Fibroblast of skin of left quadriceps (primary cell): ENCODE measurements around the gene CPNE7.

ENCODE experiments used
- DNase-seq, 2 experiments: peaks; one replicate each; pipeline ENCODE4 v3.0.0-alpha.2; 2013; ENCODE audit warnings: low read depth in 2 of 2

CPNE7 gene

DNA sequence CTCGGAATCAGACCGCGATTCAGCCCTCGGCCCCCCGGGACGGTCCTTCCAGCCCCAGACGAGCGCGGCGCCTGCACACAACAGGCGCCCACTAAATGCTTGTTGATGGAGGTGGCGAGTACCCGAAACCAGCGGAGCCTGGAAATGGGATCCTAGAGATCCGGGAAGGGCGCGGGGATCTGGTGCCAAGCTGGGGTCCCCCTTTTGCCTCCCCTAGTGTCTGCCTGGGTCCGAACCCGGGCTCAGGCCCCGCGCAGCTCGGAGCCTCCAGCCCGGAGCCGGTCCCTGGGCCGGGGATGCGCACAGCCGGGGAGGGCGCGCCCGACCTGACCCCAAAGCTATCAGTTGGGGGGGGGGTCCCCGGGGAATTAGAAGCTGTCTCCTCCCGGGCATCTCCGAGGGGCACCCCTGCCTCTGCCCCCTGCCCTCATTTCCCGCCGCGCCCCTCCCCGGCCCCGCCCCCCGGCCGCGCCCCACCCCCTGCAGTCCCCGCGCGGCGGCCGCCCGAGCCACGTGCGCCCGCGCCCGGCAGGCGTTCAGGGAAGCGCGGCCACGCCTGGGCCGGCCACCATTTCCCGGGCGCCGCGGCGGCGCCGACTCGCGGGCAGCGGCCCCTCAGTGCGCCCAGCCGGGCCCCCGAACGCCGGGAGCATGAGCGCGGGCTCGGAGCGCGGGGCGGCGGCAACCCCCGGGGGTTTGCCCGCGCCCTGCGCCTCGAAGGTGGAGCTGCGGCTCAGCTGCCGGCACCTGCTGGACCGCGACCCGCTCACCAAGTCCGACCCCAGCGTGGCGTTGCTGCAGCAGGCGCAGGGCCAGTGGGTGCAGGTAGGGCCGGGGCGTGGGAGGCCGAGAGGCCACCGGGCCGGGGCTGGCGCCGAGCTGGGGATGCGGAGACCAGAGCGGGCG, at the start of gene CPNE7:
Gene CPNE7 (plus strand): TSS at position 512 of the 906 bp plus-strand sequence. CDS start 140 bp downstream, at position 652.
- DNase-seq: no peak

GRCh38 chr16:89529097-89529496, 46.5 kb upstream of the CPNE7 start:
- no peak for DNase-seq

- no peak for DNase-seq
These were observed 44.9 kb upstream of the CPNE7 start for GRCh38 chr16:89530401-89531381.

DNA sequence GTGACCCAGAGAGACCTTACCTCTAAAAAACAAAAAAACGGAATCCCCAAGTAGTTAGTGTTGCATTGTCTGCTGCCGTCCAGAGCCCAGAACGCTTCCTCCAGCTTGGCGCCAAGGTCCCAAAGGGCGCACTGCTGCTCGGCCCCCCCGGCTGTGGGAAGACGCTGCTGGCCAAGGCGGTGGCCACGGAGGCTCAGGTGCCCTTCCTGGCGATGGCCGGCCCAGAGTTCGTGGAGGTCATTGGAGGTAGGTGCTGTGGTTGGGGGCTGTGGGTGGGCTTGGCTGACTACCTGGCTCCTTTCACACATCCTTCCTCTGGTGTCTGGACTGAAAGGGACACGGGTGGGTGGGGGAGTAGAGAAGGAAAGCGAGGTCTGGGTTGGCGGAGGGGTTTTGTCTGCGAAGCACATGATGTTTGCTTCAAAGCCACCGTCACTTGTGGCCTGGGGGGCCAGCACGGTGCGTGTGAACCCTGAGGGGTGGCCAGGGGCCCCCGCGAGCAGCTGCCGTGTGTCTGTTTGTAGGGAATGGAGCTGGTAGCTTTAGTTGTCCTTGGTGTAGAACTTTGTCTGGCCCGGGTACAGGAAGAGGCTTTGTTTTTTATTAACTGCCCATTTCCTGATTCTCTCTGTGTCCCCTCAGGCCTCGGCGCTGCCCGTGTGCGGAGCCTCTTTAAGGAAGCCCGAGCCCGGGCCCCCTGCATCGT, 43.6 kb upstream of the CPNE7 start:
- DNase-seq: no peak

GRCh38 chr16:89534252-89534756, 41.3 kb upstream of the CPNE7 start:
- no peak for DNase-seq

DNA sequence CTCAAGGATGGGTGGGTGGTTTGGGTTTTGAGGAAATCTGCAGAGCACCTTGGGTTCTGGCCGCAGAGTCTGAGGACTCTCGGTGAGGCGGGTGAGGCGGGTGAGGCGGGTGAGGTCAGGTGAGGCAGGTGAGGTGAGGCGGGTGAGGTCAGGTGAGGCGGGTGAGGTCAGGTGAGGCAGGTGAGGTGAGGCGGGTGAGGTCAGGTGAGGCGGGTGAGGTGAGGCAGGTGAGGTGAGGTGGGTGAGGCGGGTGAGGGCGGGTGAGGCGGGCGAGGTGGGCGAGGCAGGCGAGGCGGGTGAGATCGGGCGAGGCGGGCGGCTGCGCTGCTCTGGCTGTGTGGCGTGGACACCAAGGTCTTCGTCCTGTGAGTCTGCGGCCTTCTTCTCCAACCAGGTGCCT, 39.2 kb upstream of the CPNE7 start:
- no peak for DNase-seq

GRCh38 chr16:89536886-89537548, 38.5 kb upstream of the CPNE7 start:
- DNase-seq: no peak

GRCh38 chr16:89537549-89537925, 38.0 kb upstream of the CPNE7 start:
- no peak for DNase-seq

- no peak for DNase-seq
These were observed 37.3 kb upstream of the CPNE7 start for GRCh38 chr16:89538286-89538685.

- no peak for DNase-seq
These were observed 35.0 kb upstream of the CPNE7 start for GRCh38 chr16:89540557-89540956.

DNA sequence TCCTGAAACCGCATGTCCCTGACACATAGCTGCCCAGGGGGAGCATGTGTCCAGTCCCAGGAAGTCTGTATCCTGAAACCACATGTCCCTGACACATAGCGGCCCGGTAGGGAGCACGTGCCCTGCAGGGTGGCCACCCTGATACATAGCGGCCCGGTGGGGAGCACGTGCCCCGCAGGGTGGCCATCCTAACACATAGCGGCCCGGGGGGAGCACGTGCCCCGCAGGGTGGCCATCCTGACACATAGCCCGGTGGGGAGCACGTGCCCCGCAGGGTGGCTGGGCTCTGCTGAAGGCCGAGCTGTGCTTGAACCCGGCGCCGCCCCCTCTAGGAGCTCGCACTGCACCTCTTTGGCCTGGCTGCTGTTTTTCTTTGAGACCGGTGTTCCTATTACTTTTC, 33.8 kb upstream of the CPNE7 start:
- no peak for DNase-seq

DNA sequence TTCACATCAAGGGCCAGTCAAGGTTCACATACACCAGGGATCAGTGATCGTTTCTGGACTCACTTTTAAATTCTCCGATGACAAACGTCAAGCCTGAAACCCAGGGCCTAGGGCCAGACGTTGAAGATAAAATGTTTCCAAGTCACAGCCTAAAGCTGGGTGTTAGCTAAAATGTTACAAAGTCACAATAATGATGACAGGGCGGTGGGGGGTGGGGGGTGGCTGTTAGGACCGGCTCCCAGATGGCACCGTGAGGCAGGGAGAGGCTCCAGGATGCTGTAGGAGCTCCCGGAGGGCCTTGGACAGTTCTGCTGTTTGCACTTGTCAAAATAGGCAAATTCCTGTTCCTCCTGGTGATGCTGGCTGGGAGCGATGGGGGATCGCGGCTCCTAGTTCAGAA, 31.4 kb upstream of the CPNE7 start:
- no peak for DNase-seq

DNA sequence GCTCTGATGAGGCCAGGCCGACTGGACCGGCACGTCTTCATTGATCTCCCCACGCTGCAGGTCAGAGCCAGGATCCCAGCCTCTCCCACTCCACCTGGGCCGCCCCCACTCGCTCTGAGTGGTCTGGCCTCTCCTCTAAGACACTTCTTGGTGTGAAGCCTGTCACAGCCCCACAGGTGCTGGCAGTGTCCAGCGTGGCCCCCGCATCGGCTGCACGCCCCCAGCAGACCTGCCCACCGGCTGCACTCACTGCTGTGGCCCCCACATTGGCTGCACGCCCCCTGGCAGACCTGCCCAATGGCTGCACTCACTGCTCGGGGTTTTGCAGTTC, 30.9 kb upstream of the CPNE7 start:
- no peak for DNase-seq

DNA sequence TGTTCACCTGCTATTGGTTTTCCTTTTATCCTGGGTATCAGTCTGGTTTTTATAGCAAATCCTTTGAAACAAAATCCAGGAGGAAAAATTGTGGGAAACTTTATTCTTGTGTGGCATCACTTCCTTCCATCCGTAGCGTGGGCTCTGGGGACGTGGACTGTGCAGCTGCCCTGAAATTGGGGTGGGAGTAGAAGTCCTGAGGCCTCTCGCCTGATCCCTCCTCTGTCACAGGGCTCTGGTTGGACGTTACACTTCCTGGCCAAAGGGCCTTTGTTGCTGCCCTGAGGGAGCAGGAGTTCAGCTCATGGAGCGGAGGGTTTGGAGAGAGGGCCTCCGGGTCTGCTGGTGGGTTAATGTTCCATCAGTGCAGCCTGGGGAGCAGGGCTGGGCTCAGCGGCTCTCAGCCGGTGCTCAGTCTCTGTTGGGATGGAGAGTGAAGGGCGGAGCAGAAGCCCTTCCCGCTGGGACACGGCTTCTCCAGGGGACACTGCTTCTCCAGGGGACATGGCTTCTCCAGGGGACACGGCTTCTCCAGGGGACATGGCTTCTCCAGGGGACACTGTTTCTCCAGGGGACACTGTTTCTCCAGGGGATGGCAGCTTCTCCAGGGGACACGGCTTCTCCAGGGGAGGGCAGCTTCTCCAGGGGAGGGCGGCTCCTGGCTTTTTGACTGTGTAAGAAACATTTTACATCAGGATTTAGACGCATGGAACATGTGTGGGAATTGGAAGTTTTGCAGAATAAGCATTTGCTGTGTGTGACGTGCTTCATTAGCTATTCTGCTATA, 30.3 kb upstream of the CPNE7 start:
- no peak for DNase-seq

- no peak for DNase-seq
These were observed 29.6 kb upstream of the CPNE7 start for GRCh38 chr16:89545831-89546574.

- no peak for DNase-seq
These were observed 28.8 kb upstream of the CPNE7 start for GRCh38 chr16:89546781-89547180.

DNA sequence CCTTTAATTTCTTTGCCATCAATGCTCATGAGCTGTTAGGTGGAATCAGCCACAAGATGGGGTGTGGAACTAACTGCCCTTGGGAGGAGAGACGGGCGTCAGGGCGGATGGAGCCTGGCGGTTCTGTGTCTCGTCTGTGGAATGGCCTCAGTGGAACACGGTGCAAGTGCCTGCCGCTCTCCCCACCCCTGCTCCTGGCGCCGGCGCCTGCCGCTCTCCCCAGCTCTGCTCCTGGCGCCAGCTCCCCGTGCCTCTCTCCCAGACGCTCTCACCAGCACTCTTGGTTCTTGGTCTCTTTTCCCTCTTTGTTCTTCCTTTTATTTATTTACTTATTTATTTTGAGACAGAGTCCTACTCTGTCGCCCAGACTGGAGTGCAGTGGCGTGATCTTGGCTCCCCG, 28.3 kb upstream of the CPNE7 start:
- no peak for DNase-seq

- DNase-seq: no peak
These were observed 27.7 kb upstream of the CPNE7 start for GRCh38 chr16:89547860-89548259.

DNA sequence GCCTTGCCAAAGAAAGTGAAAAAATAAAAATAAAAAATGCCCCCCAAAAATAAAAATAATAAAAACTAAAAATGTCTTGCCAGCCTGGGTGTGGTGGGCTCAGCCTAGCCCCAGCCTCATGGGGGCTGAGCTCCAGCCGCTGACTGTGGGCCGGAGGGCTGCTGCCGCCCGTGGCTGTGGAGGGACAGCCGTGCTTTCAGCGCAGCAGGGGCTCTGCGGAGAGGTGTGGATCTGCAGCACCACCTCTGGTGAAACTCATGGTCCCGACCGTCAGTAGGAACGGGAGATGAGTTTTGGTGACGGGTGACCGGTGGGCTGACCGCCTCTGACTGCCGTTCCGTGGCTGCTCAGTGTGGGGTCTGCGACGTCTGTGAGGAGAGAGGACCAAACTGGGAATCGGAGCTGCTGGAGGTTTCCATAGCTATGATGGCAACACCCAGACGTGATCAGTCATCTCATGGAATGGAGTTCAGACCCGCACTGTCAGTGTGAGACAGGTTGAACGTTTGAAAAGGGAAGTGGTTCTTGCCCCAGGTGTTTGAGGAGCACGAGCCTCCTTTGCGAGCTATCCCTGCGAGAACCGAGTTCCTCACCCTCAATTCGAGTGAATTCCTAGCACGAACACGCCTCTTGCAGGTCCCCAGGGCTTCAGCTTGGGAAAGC, 27.1 kb upstream of the CPNE7 start:
- DNase-seq: no peak
